HK-2 (cell line): Measurements from ENCODE around the gene WEE1.
"Not testable (repeated sequence)": the region's sequence is repeated elsewhere in the genome, so short reads cannot be mapped to it uniquely, and the experiment has no call there.

Experiments used
- DNase-seq: peaks from one replicate; pipeline ENCODE4 v3.0.0-alpha.2; 2018; ENCODE audit not compliant: unreplicated experiment

Gene WEE1

DNA sequence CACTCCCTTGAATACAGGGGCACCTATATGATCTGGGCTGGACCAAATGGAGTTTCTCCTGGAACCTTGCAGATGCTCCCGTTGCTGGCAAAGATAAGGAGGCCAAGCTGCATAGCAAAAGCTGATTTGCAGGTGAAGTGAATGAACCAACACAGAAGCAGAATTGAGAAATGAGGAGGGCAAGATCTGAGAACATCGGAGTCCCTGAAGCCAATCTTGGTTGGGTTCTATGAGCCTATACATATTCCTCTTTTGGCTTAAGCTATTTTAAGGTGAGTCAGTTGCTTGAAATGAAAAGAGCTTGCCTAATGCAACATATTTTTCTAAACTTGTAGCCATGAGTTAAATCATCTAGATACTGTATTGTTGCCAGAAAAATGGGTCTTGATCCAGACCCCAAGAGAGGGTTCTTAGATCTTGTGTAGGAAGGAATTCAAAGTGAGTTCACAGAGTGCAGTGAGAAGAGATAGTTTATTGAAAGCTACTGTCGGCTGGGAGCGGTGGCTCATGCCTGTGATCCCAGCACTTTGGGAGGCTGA is 23.5 kb downstream of the WEE1 start:
- DNase-seq, result no peak

DNA sequence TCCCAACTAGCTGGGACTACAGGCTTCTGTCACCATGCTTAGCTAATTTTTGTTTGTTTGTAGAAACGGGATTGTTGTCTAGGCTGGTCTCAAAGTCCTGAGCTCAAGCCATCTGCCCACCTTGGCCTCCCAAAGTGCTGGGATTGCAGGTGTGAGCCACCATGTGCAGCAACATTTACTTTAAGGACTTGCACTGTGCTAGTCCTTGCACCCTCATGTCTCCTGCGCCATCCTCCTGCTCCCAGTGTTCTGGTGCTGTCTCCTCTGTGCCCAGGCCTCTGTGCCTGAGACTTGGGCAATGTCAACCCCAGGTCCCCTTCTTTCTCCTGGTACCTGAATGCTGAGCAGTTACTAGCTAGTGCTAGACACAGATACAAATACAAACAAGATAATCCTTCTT is 26.7 kb downstream of the WEE1 start:
- DNase-seq, result no peak

DNA sequence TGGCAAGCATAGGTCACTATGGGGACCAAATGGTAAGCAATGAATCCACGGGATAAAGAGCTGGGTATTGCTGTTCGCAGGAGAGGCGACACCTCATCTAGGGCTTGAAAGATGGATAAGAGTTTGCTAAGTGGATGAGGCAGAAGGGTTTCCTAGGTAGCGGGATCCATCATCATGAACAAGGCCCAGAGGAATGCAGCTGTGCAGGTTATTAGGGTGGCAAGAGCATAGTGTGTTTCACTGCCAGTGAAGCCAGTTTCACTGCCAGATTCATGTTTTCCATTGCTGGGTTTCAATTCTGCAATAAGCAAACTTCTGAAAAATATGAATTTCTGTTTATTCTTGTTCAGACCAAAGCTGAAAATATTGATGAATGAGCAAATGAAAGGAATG is 27.2 kb downstream of the WEE1 start:
- DNase-seq, result no peak

DNA sequence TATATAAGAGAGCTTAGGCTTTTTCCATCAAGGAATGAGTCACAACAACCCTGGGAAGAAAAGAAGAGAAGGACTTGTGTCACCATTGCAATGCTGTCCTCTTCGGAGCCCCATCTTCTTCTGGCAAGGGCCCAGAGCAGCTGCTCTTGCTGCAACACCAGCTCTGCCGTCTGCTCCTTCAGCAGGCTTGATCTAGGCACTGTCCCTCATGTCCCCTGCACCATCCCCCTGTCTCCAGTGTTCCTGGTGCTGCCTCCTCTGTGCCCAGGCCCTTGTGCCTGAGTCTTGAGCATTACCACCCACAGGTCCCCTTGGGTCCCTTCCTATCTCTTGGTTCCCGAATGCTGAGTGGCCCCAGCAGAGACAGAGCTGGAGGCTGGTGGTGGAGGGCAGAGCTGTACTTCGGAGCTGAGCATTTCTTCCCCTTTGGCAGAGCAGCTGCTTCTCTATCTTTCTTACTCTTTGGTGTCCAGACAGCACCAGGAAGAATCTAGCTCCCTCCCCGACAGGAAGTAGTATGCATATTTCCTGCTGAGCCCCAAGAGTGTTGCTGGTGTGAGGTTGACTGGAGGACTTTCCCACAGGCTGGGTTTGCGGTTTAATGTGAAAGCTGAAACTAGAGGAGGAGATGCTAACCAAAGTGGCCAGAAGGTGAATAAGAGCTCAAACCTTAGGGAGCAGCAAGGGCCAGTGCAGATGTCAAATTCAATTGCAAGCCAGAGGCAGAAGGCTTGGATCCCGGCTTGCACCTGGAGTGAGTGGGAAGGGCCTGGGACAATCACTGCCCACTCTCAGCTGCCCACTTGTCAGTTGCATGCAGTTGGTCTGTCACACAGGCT is 27.8 kb downstream of the WEE1 start:
- no peak for DNase-seq

DNA sequence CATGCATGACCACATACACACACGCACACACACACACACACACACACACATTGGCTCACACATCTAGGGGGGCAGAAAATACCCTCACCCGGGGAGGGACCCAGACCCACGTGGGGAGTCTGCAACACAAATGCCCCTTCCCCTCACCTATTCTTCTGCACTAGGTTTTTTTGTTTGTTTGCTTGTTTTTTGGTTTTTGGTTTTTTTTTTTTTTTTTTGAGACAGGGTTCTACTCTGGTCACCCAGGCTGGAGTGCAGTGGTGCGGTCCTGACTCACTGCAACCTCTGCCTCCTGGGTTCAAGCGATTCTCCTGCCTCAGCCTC is 28.4 kb downstream of the WEE1 start:
- DNase-seq, result no peak

DNA sequence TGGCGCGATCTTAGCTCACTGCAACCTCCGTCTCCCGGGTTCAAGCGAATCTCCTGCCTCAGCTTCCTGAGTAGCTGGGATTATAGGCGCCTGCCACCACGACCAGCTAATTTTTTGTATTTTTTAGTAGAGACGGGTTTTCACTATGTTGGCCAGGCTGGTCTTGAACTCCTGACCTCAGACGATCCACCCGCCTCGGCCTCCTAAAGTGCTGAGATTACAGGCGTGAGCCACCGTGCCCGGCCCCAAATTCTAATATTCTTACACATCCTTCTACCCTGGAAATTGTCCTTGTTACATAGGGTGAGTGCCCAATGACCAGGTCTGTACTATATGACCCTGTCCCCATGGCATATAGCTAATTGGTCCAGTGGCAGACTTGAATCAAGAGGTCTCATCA is 29.7 kb downstream of the WEE1 start:
- not testable (repeated sequence) for DNase-seq

DNA sequence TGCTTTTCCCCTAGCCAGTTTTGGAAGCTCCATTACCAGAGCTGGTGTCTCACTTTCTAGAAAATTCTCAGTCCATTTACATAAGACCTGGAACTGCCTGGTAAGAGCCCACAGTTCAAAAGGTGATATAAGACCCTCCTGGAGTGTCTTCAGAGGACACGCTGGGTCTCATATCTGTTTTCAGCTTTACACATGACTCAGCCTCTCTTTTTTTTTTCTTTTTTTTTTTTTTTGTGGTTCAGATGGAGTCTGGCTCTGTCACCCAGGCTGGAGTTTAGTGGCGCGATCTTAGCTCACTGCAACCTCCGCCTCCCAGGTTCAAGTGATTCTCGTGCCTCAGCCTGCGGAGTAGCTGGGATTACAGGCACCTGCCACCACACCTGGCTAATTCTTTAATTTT is 30.7 kb downstream of the WEE1 start:
- no peak for DNase-seq

DNA sequence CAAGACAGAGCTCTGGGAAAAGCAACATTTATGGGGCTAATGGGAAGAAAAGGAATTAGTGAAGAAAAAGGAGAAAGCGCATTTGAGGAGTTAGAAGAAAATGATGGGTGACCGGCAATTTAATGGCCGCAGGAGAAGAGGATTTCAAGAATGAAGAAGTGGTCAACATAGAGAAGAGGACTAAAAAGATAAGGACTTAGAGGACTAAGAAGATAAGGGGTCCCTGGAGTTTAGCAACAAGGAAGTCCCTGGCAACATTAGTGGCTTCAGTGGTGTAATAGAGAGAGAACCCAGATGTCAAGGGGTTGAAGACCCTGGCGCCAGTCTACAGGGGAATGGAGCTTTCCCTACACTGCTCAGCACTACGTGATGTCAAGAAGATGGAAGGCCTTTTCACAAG is 32.3 kb downstream of the WEE1 start:
- DNase-seq, result no peak

DNA sequence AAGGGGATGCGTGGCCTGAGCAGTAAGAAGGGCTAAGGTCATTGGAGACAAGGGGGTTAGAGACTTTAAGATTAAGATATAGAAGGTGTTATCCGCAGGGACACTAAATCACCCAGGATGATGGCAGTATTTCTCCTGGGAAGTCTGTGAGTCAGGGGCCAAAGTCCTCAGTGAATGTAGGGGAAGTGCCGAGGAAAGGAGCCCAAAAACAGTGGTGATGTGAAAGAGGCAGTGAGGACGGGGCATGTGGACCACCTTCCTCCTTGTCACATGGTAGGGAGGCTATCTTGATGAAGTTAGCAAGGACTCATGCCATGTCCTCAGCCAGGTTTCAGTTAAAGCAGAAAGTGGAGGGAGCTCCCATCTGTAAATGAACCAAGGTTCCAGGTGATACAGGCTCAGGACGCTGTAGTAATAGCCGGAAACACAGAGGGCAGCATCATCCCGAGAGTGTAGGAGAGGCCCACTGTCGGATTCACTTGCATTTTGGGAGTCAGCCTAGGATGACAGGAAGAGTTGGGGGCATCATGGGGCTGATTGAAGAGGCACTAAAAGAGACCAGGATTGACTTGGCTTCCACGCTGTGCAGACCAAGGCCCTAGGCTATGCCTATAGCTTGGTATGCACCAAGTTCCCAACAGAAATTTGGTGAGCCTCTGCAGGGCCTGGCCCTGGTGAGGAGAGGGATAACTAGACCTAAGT is 33.5 kb downstream of the WEE1 start:
- no peak for DNase-seq

DNA sequence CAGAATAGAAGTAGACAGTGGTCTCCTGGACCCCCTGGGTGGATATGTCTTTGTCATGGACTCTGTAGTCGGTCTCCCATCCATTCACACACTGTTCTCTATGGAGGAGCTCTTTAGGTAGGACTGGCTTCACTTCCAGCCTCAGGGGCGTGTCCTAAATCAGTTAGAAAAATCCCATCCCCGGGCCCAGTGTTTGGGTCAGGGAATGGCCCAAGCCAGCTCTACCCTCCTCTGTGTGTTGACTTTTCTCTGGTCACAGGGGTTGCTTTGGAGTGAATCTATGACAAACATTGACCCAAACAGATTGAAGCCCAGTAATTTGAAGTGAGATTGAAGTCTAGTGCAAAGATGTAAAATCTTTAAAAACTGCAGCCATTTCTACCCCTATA is 34.0 kb downstream of the WEE1 start:
- no peak for DNase-seq

DNA sequence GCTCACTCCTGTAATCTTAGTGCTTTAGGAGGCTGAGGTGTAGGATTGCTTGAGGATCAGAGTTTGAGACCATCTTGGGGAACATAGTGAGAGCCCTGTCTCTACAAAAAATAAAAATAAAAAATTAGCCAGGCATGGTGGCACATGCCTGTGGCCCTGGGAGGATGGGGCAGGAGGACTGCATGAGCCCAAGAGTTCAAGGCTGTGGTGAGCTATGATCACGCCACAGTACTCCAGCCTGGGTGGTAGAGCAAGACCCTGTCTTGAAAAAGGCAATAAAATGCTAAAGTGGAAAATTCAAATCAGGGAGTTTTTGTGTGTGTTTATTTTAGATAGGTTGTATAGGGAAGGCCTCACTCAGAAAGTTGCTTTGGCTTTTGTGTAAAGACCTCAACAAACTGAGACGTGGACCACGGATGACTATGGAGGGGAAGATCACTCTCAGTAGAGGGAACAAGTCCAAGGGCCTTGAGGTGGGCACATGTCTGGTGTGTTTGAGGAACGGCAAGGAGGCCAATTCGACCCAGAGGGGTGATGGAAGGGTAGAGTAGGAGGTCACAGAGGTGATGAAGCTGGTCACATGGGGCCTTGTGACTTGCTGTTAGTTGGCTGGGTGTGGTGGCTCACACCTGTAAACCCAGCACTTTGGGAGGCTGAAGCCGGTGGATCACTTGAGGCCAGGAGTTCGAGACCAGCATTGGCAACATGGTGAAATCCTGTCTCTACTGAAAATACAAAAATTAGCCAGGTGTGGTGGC is 35.7 kb downstream of the WEE1 start:
- no peak for DNase-seq

DNA sequence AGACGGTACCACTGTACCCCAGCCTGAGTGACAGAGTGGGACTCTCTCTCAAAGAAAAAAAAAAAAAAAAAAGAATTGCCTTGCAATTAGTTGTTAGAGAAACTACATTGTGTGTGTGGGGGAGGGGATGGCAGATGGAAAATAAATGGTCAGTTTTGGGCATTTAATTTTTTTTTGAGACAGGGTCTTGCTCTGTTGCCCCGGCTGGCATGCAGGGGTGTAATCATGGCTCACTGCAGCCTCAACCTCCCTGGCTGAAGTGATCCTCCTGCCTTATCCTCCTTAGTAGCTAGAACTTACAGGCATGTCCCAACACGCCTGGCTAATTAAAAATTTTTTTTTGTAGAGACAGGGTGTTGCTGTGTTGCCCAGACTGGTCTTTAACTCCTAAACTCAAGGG is 36.4 kb downstream of the WEE1 start:
- DNase-seq, result no peak

DNA sequence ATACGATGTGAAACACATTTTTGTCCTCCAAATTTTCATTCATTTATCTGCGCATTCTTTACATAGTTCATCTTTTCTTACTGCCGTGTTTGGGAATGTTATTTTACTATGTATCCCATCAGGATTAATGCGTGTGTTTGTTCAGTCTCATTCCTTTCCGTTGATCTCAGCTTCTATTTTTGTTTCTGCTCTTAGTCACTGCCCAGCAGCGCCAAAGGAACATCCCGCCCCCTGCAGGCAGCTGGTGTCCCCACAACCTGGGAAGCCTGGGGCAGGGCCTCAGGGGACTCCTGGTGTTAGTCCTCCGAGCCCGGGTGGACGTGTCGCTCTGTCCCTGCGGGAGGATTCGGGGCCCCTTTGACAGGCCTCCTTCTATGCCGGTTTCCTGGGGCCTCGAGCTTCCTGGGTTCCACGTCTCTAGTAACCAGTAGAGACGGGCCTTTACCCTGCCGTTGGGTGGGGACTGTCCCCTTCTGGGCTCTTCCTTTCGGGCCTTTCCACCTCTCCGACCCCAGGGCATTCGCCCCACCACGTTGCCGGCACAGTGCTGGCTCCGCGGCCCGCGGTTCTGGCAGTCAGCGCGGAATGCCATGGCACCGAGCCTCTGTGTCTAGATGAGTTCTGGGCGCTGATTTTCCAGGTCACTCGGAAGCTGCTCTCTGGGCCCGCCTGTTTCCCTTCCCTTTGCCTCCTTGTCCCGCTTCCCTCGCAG is 39.8 kb downstream of the WEE1 start:
- peak; percentile 92 for DNase-seq

DNA sequence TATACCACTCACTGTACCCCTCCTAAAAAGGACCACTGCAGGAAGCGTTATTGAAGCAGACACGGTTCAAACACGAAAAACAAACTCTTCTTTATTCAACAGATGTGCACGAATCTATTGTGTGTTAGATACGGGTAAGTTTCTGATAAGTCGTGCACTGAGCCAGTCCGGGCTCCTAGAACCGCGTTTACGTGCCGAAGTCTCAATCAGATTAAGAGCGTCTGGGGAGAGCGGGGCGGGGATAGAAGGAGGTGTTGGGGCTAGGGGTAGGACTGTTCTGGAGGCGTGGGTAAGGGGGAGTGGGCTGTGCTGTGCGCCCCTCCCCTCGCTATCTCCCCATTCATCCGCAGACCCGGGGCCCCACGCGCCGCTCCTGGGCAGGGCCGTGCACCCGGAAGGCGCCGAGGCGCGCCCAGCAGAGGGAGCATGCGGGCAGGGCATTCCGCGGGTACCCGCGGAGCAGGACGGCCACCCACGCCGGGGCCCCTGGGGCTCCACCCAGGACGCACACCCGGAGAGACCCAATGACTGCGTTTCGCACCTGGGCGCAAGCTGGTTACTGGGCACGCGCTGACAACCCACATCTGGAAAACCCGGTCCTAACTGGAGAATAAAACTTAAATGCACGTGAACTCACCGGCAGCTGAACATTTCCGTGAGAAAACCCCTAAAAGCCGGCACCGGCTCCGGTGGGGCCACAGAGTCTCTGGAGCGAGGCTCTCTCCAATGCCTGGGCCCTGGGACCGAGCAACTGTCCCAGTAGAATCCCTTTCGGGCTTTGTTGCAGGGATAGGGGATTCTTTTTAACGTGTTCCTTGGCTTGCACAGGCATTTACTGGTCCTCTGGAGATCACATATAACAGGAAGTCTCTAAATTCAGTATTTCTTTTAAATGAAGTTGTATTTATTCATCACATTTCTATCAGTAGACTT is 40.6 kb downstream of the WEE1 start:
- DNase-seq, result peak; percentile 92

DNA sequence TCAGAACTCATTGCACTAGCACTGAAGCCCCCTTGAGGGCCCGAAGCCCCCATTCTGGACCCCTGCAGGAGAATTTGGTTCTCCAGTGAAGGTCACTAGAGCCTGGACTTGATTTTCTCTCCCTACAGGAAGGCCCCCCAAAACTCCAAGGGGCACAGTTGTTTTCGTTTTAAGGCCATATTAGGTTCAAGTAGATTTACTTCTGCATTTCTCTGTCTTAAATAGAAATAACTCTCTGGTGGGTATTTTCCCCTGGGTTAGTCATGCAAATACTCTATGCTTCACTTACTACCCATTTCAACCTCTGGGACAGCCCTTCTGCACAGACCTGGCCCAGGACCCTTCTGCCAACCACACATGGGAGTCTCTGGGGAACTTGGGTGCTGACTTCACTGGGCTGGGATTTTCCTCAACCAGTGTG is 41.6 kb downstream of the WEE1 start:
- no peak for DNase-seq

DNA sequence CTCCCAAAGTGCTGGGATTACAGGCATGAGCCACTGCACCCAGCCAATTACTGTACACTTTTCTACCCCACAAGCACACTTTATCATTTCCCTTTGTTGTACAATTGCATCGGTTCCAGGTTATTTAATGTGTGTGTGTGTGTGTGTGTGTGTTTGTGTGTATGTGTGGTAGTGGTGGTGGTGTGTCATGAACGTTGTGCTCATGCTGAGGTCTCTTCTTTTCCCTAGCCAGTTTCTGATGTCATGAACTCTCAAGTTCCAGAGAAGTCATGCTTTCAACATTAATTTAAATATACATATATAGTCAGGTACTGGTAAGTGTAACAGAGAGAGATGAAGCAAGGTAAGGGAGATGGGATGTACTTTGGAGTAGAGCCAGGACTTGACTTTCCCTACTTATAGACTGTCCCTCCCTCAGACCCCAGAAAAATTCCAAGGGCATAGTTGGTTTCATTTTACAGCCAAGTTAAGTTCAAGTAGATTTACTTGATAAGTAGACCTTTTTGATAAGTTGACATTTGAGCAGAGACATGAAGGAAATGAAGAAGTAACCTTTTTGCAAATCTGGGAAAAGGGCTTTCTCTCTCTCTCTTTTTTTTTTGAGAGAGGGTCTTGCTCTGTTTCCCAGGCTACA is 42.7 kb downstream of the WEE1 start:
- DNase-seq, result no peak

DNA sequence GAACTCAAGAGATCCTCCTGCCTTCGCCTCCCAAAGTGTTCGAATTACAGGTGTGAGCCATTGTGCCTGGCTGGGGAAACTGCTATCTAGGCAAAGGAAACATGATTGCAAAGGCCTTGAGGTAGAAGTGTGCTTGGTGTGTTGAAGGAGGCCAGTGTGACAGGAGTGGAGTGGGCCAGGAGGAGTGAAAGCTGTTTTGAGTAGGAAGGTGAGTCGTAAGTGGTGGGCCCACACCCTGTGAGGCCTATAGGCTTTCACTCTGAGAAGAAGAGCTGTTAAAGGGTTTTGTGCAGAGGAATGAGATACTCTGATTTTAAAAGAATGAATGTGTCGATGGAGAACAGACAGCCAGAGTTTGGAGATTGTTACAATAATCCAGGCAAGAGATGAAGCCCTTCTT is 43.4 kb downstream of the WEE1 start:
- DNase-seq, result no peak

DNA sequence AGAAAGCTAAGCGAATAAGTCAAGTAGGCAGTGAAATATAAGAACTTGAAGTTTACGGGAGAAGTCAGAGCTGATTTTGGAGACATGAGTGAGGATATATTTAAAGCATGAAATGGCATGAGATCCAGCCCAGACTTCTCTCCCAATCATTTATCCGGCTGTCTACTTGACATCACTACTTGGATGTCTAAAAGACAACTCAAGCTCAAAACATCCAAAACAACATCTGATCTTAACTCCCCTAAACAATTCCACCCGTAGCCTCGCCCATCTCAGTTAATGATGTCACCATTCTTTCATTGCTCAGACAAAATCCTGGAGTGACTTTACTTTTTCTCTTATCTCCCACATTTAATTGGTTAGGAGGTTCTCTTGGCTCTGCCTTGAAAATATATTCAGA is 44.5 kb downstream of the WEE1 start:
- no peak for DNase-seq

DNA sequence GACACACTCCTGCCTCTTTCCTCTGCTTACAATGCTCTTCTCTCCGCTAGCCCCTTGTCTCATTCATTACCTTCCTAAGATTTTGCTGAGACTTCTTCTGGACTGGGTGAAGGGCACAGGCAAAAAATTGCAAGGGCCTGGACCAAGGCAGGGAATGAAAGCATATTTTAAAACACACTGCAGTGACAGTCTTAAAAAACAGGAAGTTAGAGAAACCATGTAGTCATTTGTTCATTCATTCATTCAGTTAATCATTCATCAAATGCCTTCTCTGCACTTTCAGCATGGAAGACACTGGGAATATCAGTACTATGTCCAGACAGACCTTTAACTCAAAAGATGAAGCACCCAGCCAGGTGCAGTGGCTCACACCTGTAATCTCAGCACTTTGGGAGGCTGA is 45.5 kb downstream of the WEE1 start:
- no peak for DNase-seq

DNA sequence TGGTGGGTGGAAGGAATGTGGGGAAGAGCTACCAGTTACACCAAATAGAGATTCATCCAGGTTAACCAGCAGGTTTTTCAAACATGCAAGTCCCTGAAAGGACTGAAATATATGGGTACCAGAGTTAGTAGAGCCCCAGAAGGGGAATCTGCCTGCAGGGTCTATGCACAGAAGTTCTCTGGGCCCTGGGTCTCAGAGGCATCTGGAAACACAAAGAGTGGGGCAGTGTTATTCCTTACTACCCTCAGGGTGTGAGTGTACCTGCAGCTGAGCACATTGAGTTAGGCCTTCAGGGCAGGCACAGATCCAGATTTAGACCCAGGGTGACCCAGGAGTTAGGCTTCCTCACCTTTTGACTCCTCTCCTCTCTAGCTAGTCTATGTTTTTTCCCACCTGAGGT is 46.5 kb downstream of the WEE1 start:
- no peak for DNase-seq
